Breast epithelium (tissue), 4 donors: ENCODE measurements around the gene TADA2B. TPM values are rescaled to one million over a fixed set of nuclear protein-coding genes. Genes with fewer than 3 reads are reported as not detected.

Experiments
- DNase-seq, 2 donors: peaks; one replicate each; pipeline ENCODE4 v3.0.0-alpha.2; 2019; ENCODE audit warnings: low spot score in 2 of 2
- H3K27ac ChIP-seq, 2 donors: fragments of 200-600 bp; sonication (generic) in 1 of 2; one replicate each; pipeline ENCODE4 v1.5.1; 2016 to 2019; ENCODE audit warnings: mild to moderate bottlenecking in 1 of 2
- H3K27me3 ChIP-seq, 2 donors: fragments of 200-600 bp; sonication (generic) in 1 of 2; one replicate each; pipeline versions ENCODE4 v1.5.1 to v1.6.0; 2017 to 2019; ENCODE audit warnings: control low read depth in 1 of 2, mild to moderate bottlenecking in 1 of 2
- H3K36me3 ChIP-seq: fragments of 200-600 bp; one replicate; pipeline ENCODE4 v1.5.1; 2019
- H3K4me1 ChIP-seq, 2 donors: fragments of 200-600 bp; sonication (generic); one replicate each; pipeline ENCODE4 v1.5.1; 2016 to 2019; ENCODE audit warnings: control low read depth in 1 of 2
- H3K4me3 ChIP-seq, 3 donors: fragments of 200-600 bp; sonication (generic); 1 replicate in 2 of 3; 2 replicates in 1 of 3; pipeline ENCODE4 v1.5.1; 2016 to 2019; ENCODE audit warnings: mild to moderate bottlenecking in 3 of 3, moderate library complexity in 2 of 3
- H3K9me3 ChIP-seq, 2 donors: fragments of 200-600 bp; sonication (generic) in 1 of 2; one replicate each; pipeline ENCODE4 v1.5.1; 2016 to 2019; ENCODE audit warnings: control low read depth in 1 of 2
- POLR2A ChIP-seq: fragments of 450-650 bp; IDR thresholded peaks from one replicate; pipeline ENCODE4 v1.6.1; 2016; ENCODE audit warnings: antibody characterized with exemption, mild to moderate bottlenecking, moderate library complexity
- POLR2AphosphoS5 ChIP-seq, 3 donors: sonication (generic); formaldehyde crosslinking; IDR thresholded peaks; one replicate each; pipeline ENCODE4 v1.6.1; 2017; ENCODE audit warnings: antibody characterized with exemption in 3 of 3
- intact Hi-C: fragments of 100-400 bp; cut with DNase I; formaldehyde crosslinking; loops from one replicate; pipeline ENCODE4 v1.15.1; 2023; ENCODE audit warnings: low total_unique reads
- total RNA-seq, 3 donors: library from RNA; depleted of rRNA; stranded (reverse); fragments of >200 nt; gene quantifications; one replicate each; pipeline ENCODE4 v1.1.0, GENCODE V29; 2016
- TF ChIP-seq, protein P1 (sequence below), 3 donors: fragments of 450-650 bp; IDR thresholded peaks; one replicate each; pipeline ENCODE4 v1.5.1; 2016 to 2017; ENCODE audit warnings: antibody characterized with exemption in 3 of 3, mild to moderate bottlenecking in 3 of 3, moderate library complexity in 3 of 3

Gene TADA2B
- total RNA-seq, 3 donors from 2014 or later: 16.4 to 22.7 (median 17.8) TPM

DNA sequence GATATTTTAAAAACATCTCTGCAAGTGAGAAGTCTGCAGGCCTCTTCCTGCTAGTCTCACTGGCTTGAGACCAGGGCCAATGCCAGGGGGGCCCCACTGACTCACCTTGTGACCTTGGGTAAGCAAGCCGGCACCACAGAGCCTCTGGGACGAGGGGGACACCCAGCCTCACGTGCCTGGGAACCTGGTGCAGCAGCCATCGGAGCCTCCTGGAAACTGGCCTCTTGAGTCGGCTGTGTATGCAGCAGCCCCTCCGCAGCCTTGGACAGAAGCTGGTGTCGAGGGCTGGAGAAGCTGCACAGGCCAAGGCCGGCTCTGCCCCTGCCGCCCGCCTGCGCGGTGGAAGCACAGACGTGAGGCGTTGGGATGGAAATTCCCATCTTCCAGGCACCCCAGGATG, 8.7 kb downstream of the TADA2B start:
- Histone ChIP-seq H3K27ac (no peak overlapping the region), H3K9me3 (no peaks in the 10 kb centered on the region), H3K36me3 (no peaks in the 10 kb centered on the region), H3K4me1 (peaks cover 0 to 12% of the 10 kb centered on the region in 2 donors), H3K4me3 (no peak overlapping the region), H3K27me3 (no peaks in the 10 kb centered on the region)
- TF ChIP-seq, protein P1, sequence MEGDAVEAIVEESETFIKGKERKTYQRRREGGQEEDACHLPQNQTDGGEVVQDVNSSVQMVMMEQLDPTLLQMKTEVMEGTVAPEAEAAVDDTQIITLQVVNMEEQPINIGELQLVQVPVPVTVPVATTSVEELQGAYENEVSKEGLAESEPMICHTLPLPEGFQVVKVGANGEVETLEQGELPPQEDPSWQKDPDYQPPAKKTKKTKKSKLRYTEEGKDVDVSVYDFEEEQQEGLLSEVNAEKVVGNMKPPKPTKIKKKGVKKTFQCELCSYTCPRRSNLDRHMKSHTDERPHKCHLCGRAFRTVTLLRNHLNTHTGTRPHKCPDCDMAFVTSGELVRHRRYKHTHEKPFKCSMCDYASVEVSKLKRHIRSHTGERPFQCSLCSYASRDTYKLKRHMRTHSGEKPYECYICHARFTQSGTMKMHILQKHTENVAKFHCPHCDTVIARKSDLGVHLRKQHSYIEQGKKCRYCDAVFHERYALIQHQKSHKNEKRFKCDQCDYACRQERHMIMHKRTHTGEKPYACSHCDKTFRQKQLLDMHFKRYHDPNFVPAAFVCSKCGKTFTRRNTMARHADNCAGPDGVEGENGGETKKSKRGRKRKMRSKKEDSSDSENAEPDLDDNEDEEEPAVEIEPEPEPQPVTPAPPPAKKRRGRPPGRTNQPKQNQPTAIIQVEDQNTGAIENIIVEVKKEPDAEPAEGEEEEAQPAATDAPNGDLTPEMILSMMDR (IDR thresholded peaks at IDR 0.05): no peak
- TF ChIP-seq POLR2AphosphoS5 (IDR thresholded peaks at IDR 0.05) (no peak), POLR2A (no peak)
- intact Hi-C loops: no loop called here
- no peak for DNase-seq

- Histone ChIP-seq H3K4me1 (peaks cover 0 to 8% of the 10 kb centered on the region in 2 donors), H3K36me3 (no peaks in the 10 kb centered on the region), H3K27me3 (no peaks in the 10 kb centered on the region), H3K4me3 (no peak overlapping the region), H3K27ac (no peak overlapping the region), H3K9me3 (no peaks in the 10 kb centered on the region)
- no peak for DNase-seq
- TF ChIP-seq POLR2AphosphoS5 (IDR thresholded peaks at IDR 0.05) (no peak), POLR2A (no peak)
- TF ChIP-seq, protein P1 (IDR thresholded peaks at IDR 0.05): no peak
- intact Hi-C loops: no loop called here
Observed at GRCh38 chr4:7052313-7052712, 9.1 kb downstream of the TADA2B start.

DNA sequence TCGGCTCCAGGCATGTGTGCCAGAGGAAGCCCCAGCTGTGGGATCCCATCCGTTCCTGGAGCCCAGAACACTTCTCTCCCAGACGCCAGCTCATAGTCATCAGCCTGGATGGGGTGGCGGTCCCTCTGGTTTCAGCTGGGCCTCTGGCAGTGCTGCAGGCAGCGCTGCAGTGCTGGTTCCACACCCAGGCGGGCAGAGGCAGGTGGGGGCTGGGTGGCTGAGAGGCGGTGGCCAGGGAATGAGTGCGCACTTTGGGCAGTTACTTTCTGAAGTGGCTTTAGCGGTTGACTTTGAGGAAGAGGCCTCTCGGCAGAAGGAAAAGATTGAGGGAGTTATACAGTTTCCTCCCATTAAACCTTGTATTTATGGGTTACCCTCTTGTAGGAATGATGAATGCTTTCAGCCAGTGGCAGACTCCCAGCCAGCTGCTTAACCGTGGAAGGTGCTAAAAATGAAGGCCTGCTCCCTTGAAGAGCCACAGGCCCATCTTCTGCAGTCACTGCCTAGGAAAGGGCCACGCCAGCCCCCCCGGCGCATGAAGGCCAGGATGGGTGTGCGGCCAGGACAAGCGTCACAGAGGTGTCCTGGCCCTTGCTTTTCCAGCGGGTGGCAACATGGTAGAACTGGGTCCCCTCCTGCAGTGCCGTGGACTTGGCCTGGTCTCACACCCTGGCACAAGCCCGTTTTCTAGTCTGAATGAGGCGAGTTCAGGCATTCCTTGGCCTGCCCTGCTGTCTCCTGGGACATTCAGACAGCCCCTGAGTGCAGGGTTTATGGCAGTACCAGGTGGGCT, 9.9 kb downstream of the TADA2B start:
- intact Hi-C loops: no loop called here
- Histone ChIP-seq H3K27ac (no peak overlapping the region), H3K36me3 (no peaks in the 10 kb centered on the region)

GRCh38 chr4:7054106-7054880, 11.1 kb downstream of the TADA2B start:
- no peak for DNase-seq
- no peaks in the 10 kb centered on the region for H3K36me3 ChIP-seq
- no peaks in the 10 kb centered on the region for H3K27me3 ChIP-seq
- TF ChIP-seq, protein P1 (IDR thresholded peaks at IDR 0.05): no peak
- TF ChIP-seq POLR2AphosphoS5 (IDR thresholded peaks at IDR 0.05): no peak
- no peak for TF ChIP-seq POLR2A
- H3K9me3 ChIP-seq: no peaks in the 10 kb centered on the region
- H3K4me3 ChIP-seq: no peak overlapping the region
- intact Hi-C loops: no loop called here
- H3K4me1 ChIP-seq: peaks cover 0 to 4% of the 10 kb centered on the region in 2 donors
- H3K27ac ChIP-seq: no peak overlapping the region

More for the DNA sequence above, 9.9 kb downstream of the TADA2B start:
- DNase-seq: no peak
- no peaks in the 10 kb centered on the region for H3K9me3 ChIP-seq
- TF ChIP-seq, protein P1 (IDR thresholded peaks at IDR 0.05): no peak
- TF ChIP-seq POLR2A: no peak
- no peak for TF ChIP-seq POLR2AphosphoS5 (IDR thresholded peaks at IDR 0.05)
- no peaks in the 10 kb centered on the region for H3K27me3 ChIP-seq
- peaks cover 0 to 4% of the 10 kb centered on the region in 2 donors for H3K4me1 ChIP-seq
- H3K4me3 ChIP-seq: no peak overlapping the region
